H4 (cell line): ENCODE data around the gene RBBP8NL. TPM values are rescaled to one million over a fixed set of nuclear protein-coding genes. Genes with fewer than 3 reads are reported as not detected.
A peak's percentile ranks its signal among the peaks of the same experiment; 100 is the strongest.

ENCODE experiments used
- DNase-seq: peaks from one replicate; pipeline ENCODE4 v3.0.0-alpha.2; 2015; ENCODE audit warnings: low spot score
- total RNA-seq: library from RNA; depleted of rRNA; stranded (reverse); fragments of >200 nt; shearing (Covaris generic); gene quantifications from 2 replicates; pipeline ENCODE4 v1.2.3, GENCODE V29; 2014

The RBBP8NL gene
- total RNA-seq, 1 experiment from 2014 or later = not detected

DNA sequence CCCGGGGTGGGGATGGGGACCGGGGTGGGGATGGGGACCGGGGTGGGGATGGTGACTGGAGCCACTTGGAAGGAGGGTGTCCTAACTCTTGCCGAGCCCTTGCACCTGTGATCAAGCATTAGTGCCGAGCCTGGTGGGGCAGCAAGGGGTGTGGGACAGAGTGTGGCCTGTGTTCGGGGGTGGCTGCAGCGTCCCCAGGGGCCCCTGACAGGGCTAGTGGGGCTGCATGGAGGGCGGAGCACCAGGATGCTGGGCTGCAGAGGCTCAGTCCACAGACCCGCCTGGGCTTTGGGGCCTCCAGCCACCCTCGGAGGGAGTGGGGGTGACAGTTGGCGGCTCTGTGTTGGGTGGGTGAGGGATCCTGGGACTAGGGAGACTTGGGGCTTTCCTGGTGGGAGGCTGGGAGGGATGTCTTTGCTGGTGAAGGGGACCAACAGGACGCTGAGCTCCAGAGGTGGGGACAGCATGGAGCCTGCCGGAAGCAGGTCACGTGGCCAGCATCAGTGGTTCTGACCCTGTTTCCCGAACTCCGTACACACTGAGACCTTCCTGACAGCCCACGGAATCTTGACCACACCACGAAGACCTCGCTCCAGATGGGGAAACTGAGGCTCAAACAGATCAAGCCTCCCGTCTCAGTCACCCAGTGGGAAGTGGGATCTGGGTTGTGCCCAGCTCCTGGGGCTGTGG, 4.6 kb downstream of the RBBP8NL start:
- DNase-seq = no peak

DNA sequence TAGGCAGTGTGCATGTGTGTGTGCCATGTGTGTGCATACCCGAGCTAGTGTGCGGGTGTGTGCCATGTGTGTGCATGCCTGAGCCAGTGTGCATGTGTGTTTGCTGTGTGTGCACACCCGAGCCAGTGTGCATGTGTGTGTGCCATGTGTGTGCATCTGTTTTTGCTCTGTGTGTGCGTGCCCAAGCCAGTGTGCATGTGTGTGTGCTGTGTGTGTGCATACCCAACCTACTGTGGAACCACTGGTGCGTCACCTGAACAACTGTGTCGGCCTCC, 5.7 kb downstream of the RBBP8NL start:
- no peak for DNase-seq

DNA sequence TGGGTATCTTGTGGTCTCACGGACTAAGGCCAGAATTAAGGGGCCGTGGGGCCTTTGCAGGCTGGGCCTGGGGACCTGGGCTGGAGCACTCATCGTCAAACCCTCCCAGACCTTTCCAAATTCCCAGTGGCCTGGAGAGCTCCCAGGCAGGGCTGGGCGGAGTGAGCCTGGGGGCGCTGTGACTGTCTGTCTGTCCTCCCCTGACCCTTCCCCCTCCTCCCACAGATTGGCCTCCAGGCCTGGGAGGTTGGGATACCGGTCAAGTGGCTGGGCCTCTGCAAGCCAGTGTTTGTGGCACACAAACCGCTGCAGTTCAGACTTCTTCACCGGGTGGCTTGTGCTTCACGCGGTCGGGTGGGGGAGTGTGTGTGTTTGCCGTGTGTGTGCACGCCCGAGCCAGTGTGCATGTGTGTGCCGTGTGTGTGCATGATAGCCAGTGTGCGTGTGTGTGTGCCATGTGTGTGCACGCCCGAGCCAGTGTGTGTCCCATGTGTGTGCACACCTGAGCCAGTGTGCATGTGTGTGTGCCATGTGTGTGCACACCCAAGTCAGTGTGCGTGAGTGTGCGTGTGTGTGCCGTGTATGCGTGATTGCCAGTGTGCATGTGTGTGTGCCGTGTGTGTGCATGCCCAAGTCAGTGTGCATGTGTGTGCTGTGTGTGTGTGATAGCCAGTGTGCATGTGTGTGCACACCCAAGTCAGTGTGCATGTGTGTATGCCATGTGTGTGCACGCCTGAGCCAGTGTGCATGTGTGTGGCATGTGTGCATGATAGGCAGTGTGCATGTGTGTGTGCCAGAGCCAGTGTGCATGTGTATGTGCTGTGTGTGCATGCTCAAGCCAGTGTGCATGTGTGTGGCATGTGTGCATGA, 6.3 kb downstream of the RBBP8NL start:
- no peak for DNase-seq

DNA sequence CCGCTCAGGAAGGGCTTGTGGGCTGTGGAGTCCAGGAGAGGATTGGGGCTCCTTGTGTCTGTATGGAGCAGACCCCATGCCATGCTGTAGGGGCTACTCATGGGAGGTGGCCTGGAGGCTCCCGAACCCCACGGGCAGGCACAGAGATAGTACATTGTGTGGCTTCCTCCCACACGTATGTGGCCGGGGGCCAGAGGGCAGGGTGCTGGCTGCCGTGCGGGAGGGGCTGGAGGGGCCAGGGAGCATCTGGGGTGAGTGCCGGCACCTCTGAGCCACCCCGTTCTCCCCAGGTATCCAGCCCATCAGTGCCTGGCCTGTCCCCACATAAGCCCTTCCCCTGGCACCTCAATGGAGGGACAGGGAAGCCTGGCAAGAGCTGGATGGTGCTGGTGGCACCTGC, 7.6 kb downstream of the RBBP8NL start:
- DNase-seq = no peak

DNA sequence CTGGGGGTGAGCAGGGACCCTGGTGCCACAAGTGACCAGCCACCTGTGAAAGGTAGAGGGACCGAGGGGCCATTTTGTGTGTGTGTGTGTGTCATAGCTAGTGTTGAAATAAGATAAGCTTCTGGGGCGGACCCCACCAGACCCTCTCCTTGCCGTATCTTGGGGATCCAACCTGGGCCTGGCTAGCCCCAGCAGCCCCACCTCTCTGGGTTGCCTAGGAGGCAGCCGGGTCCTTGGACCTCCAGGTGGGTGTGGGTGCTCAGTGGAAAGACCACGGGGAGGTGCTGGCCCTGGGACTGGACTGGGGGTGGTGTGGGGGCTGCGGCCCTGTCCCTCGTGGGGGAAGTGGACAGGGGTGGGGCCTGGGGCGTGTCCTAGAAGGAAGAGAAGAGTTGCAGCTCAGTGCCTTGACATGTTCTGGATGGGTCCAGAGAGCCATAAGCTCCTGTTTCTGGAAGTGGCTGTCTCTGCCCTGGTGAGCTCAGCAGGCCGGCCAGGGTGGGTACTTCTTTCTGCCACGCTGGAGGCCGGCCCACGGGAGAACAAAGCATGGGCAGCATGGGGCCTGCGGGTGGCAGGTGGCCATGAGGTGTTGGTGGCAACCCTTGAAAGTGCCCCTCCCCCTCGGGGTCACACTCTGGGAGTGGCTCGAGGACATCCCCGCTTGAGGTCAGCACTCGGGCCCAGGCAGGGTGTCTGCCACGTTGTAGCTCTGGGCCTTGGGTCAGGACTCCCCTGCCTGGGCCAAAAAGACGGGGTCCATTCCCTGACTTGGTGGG, 8.4 kb downstream of the RBBP8NL start:
- no peak for DNase-seq

DNA sequence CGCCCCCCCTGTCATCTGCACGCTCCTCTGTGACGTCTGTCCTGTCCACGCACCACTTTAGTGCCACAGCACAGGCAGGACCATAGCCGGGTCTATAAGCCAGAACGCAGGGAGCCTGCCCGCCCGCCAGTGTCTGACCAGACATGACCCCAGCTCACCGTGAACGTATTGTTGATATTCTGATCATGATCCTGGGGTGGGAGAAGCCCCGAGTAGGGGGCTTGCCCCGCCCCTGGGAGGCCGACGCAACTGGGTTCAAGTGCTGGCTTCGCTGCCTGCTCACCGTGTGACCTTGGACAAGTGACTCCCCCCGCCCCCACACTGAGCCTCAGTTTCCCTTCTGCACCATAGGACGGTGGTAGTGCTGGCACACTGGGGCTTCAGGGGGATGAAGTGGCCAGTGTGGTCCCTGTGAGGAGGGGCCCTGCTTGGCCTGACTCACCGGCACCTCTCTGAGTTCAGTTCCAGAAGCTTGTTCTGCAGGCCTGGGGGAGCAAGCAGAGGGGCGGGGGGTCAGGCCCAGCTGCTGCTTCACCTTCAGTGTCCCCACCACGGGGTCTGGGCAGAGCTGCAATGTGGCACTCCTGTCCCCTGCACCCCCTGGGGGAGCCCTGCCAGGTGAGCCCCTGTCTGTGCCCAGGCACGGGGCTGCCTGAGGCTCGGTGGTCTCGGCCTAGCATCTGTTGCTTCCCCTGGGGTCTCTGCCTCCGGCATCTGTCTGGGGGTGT, 9.2 kb downstream of the RBBP8NL start:
- DNase-seq = no peak

DNA sequence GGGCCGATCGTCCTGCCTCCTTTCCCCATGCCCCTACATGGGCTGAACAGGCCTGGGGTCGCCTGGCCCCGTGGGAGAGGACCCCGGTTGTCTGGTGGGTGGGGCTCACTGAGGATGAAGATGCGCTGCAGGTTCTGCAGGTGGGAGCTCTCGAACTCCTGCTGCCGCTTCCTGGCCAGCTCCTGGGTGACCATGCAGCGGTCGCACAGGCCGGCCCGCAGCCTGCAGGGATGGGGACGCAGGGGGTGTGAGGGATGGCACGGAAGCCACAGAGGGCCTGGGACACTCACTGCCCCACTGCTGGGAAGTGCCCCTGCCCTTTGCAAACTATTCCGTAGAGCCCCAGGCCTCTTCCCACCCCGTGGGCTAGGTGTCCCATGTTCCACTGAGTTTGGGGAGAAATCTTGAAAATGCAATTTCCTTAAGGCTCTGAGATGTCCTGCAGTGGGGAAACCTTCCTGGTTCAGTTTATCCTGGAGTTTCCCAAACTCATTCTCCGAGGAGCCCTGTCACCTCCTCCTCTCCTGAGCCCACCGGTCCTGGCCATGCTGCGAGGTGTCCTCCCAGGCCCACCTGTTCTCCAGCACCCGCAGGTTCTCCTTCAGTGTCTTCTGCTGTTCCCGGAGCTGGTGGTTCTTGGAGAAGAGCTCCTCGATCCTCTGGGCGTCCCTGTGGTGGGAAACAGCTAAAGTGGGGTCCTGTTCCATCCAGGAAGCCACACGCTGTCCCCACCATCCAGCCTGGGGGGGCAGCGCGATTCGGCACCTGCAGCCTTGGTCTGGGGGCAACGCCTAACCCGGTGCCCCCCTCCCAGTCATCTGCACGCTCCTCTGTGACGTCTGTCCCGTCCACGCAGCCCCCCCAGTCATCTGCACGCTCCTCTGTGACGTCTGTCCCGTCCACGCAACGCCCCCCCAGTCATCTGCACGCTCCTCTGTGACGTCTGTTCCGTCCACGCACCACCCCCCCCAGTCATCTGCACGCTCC, 10.4 kb downstream of the RBBP8NL start:
- no peak for DNase-seq

- no peak for DNase-seq
Measured at GRCh38 chr20:62415354-62416111, 11.8 kb downstream of the RBBP8NL start.

DNA sequence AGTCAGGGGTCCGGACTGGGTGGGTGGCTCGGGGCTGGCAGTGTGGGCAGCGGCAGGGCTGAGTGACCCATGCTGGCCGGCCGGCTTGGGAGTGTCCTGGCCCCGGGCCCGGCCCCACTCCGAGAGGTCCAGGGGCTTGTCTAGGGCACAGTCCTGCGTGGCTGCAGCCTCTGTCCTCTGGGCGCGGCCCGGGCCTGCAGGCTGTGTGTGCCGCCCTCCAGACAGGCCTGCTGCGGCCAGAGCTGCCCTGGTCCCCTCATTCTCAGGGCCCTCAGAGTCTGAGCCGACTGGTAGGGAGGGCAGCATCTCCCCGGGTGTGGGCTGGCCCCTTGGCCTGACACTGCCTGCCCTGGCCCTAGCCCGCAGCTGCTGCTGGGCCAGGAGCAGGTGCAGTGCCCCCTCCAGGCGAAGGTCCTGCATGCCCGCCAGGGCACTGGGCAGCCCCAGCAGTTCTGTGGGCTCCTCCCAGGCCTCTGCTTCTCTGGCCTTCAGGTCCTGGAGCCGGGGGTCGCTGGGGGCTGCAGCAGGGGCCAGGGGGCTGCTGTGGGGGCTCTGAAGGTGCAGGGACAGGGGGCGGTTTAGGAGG, 13.3 kb downstream of the RBBP8NL start:
- DNase-seq = no peak

GRCh38 chr20:62413025-62413570, 14.2 kb downstream of the RBBP8NL start:
- no peak for DNase-seq

DNA sequence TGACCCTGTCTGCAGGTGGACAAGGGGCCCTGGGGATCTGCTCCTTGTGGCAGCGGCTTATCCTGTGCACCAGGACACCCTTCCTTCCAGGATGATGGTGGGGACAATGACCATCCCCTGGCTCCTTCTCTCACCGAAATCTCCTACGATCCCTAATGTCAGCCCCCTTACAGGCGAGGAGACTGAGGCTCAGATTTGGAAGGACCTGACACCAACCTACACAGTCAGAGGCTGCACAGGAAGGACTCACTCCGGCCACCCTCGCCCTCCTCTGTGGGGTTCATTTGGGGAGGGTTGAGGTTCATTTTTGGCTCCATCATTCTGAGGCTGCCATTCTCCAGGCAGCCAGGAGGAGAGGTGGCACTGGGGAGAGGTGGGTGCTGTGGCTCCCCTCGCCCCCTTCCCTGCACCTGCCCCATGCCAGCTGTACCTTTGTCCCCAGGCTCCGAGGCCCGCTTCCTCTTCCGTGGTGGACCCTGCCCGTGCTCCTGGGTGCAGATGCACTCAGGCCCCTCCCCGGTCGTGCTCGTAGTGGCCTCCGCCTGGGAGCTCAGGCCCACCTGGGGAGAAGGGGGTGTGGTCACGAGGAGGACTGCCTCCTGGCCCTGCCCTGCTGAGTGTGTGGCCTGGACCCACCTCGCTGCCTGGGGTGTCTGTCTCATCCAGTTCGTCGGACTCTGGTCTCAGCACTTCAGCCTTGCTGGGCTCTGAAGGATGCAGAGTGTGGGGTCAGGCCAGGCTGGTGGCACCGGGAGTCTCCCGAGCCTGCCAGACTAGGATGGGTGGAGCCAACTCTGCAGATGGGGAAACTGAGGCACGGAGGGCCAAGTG, 14.9 kb downstream of the RBBP8NL start:
- no peak for DNase-seq

DNA sequence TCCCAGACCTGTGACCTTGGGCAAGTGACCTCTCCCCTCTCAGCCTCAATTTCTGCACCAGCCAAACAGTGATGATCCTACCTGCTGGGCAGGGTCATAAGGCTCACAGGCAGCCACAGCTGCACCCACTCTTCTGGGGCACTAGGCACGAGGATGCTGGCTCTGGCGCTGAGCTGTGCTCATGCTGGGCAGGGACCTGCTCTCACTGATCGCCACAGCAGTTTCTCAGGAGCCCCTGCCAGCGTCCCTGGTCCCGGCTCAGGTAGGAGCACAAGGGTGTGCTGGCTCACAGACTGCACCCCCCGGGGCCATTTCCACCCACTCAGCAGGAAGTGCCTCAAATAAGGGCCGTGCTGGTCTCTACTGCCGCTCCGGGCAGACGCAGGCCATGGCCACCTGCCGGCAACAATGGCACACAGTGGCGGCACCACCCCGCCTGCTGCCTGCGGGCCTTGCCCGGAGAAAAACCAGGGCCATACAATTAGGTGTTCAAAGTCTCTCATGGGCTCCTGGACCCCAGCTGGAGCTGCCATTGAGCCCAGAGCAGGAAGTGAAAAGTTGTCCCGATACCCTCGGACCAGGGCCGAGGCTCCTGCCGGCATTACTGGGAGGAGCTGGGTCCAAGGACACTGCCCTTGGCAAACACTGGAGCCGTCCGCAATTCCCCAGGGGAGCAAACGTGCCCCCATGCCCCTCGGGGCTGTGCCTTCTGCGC, 15.7 kb downstream of the RBBP8NL start:
- no peak for DNase-seq

- DNase-seq = no peak
Measured at GRCh38 chr20:62410746-62411478, 16.4 kb downstream of the RBBP8NL start.

- DNase-seq = peak; percentile 34
Measured at GRCh38 chr20:62409931-62410745, 17.2 kb downstream of the RBBP8NL start.

DNA sequence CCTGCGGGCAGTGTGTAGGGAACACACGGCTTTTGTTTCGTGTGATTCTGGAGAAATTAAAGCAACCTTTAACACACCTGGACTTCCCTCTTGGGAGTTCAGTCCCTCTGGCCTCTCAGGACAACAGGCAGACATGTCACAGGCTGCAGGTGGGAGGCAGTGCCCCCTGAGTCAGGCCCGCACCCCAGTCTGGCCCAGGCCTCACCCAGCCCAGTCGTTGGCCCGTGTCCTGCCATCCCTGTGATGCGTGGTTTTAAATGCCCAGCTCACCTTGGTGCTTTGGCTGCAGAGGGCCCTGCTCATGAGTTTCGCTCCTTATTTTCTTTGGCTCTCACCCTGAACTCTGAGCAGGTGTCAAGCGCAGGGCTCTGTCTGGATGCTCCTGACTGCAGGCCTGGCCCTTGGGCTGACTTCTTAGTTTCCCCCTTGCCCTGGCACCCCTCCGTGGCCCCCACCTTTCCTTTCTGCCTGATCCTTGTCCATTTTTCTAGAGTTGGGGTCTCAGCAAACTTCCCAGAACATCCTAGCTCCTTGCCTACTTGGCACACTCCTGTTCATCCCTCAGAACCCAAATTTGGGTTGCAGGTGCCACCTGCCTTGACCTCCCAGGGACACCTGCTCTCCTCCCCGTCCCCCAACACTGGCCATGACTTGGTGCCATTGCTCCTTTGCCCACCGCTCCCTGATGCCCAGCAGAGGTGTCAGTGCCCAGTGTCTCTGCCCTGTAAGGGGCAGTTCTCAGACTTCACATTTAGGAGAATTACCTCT, 18.1 kb downstream of the RBBP8NL start:
- DNase-seq = no peak
